Measurements from ENCODE around the gene ABCA7. TPM values are rescaled to one million over a fixed set of nuclear protein-coding genes. Genes with fewer than 3 reads are reported as not detected.

The ABCA7 gene
- total and polyA plus RNA-seq, 4 experiments from 2014 or later, result 10.7 to 319 (median 162) TPM

DNA sequence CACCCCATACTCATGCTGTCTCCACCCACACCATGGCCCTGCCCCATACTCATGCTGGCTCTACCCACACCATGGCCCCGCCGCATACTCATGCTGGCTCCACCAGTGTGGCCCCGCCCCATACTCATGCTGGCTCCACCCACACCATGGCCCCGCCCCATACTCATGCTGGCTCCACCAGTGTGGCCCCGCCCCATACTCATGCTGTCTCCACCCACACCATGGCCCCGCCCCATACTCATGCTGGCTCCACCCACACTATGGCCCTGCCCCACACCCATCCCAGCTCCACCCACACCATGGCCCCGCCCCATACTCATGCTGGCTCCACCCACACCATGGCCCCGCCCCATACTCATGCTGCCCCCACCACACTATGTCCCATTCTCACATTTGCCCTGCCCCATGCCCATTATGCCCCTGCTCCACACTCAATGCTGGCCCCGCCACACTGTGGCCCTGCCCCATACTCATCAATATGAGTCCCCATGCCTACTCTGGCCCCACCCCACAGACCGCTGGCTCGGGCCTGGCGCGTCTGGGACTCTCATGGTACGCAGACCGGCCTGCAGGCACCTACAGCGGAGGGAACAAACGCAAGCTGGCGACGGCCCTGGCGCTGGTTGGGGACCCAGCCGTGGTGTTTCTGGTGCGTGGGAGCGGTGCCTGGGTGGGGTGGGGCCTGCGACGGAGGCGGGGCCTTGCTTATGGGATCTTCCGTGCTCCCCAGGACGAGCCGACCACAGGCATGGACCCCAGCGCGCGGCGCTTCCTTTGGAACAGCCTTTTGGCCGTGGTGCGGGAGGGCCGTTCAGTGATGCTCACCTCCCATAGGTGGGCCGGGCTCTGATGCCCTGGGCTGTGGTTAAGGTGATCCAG, 23.4 kb downstream of the ABCA7 start:
- Histone ChIP-seq H3K36me3 (ENCODE audit: insufficient read depth, low read length) (peaks cover 6% of the 10 kb centered on the region), H3K9me3 (ENCODE audit: control insufficient read depth in 1 of 2, low read length in 2 of 2) (no peaks in the 10 kb centered on the region), H3K4me3 (ENCODE audit: low read length in 2 of 2) (no peak overlapping the region), H3K27me3 (ENCODE audit: insufficient read depth, low read length) (no peaks in the 10 kb centered on the region), H3K4me1 (ENCODE audit: insufficient read depth, low read length) (peaks cover 37% of the 10 kb centered on the region), H3K27ac (ENCODE audit: low read depth, low read length) (no peak overlapping the region)
- intact Hi-C loops (cut with micrococcal nuclease), result no loop called here
- Mint-ChIP-seq H3K4me1 (peaks cover 14 to 43% (median 29%) of the 10 kb centered on the region in 4 donors), H3K27ac (peak overlapping the region; percentile 13 to 95 (median 74)), H3K9me3 (peaks cover 0 to 2% (median 0%) of the 10 kb centered on the region in 8 donors), H3K4me3 (peak overlapping the region in 2 of 8 donors; percentile 22 to 48), H3K27me3 (no peaks in the 10 kb centered on the region), H3K36me3 (peaks cover 0 to 4% of the 10 kb centered on the region in 2 donors)
- peak; percentile 61 to 88 (median 68) for DNase-seq
- POLR2A ChIA-PET (ENCODE audit: partially characterized antibody), result interaction anchor here (32.9 to 57.1 kb wide), 3 partner anchors 0 to 40 kb away, joined by 1029 to 3893 read pairs (median 3893); partner anchors contain the start of genes ABCA7, ARHGAP45, CNN2 and GPX4
- CTCF ChIA-PET (ENCODE audit: partially characterized antibody), result interaction anchor here (5.7 kb wide), 1 partner anchor 19 kb away, joined by 219 read pairs; no protein-coding TSS in a partner anchor

DNA sequence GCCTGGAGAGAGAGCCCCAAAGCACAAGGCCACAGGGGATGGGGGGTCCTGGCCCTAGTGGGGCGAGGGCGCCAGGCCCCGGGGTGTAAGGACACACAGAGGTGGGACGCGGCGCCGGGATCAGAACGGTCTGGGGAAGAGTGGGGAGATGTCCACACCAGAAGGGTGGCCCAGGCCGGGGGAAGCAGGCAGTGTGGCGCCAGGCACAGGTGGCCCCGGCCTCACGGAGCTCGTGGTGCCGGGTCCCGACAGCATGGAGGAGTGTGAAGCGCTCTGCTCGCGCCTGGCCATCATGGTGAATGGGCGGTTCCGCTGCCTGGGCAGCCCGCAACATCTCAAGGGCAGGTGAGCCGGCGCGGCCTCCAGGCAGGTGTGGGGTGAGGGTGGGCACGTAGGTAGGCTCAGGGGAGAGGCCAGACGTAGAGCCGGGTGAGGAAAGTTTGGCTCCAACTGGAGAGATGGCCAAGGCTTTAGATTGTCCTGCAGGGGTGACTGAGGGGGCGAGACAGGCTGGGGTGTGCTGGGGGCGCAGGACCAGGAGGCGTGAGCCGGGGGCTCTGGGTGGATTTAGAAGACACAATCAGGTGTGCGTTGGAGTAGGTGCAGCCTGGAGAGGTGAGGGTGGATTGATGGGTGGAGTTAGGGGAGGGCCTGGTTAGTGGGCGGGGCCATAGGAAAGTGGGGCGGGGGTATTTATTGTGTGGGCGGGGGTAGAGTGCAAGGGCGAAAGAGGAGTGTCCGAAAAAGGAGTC, 24.2 kb downstream of the ABCA7 start:
- H3K36me3 Mint-ChIP-seq, result peaks cover 6 to 7% of the 10 kb centered on the region in 2 donors
- DNase-seq, result no peak
- no peak overlapping the region for H3K27ac ChIP-seq (ENCODE audit: low read depth, low read length)
- H3K9me3 Mint-ChIP-seq, result peaks cover 0 to 4% (median 0%) of the 10 kb centered on the region in 8 donors
- H3K27ac Mint-ChIP-seq, result peak overlapping the region in 5 of 7 donors; percentile 23 to 95 (median 71)
- ChIA-PET CTCF (ENCODE audit: partially characterized antibody) (interaction anchor here (0.6 to 5.7 kb wide), 19 partner anchors 10 to 143 kb away, joined by 3 to 219 read pairs (median 4); partner anchors contain the start of genes CNN2, POLR2E and RNU6-2), POLR2A (ENCODE audit: partially characterized antibody) (interaction anchor here (0.6 to 57.1 kb wide), 9 partner anchors 1 to 205 kb away, joined by 3 to 3893 read pairs (median 12); partner anchors contain the start of genes ABCA7, ARHGAP45, CIRBP and CNN2)
- H3K4me3 ChIP-seq (ENCODE audit: low read length in 2 of 2), result no peak overlapping the region
- peak overlapping the region in 2 of 8 donors; percentile 17 to 49 for H3K4me3 Mint-ChIP-seq
- H3K27me3 Mint-ChIP-seq, result no peaks in the 10 kb centered on the region
- H3K4me1 ChIP-seq (ENCODE audit: insufficient read depth, low read length), result peaks cover 35% of the 10 kb centered on the region
- peaks cover 18 to 47% (median 30%) of the 10 kb centered on the region in 4 donors for H3K4me1 Mint-ChIP-seq
- H3K36me3 ChIP-seq (ENCODE audit: insufficient read depth, low read length), result no peaks in the 10 kb centered on the region
- intact Hi-C loops (cut with micrococcal nuclease), result no loop called here
- H3K27me3 ChIP-seq (ENCODE audit: insufficient read depth, low read length), result no peaks in the 10 kb centered on the region
- no peaks in the 10 kb centered on the region for H3K9me3 ChIP-seq (ENCODE audit: control insufficient read depth in 1 of 2, low read length in 2 of 2)

DNA sequence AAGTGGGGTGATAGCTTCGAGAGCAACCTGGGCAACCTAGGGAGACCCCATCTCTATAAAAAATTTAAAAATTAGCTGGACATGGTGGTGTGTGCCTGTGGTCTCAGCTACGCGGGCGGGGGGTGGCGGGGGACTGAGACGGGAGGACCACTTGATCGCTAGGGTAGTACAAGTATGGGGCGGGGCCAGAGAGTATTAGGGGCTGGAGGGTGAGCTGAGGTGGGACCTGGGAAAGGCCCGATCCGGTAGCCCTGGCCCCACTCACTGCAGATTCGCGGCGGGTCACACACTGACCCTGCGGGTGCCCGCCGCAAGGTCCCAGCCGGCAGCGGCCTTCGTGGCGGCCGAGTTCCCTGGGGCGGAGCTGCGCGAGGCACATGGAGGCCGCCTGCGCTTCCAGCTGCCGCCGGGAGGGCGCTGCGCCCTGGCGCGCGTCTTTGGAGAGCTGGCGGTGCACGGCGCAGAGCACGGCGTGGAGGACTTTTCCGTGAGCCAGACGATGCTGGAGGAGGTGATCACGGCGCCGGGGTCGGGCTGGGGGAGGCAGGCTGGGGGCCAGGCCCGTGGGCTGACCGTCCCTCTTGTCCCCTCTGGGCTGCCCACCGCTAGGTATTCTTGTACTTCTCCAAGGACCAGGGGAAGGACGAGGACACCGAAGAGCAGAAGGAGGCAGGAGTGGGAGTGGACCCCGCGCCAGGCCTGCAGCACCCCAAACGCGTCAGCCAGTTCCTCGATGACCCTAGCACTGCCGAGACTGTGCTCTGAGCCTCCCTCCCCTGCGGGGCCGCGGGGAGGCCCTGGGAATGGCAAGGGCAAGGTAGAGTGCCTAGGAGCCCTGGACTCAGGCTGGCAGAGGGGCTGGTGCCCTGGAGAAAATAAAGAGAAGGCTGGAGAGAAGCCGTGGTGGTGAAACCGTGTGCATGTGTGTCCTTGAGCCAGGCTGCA, 25.0 kb downstream of the ABCA7 start:
- Histone ChIP-seq H3K27ac (ENCODE audit: low read depth, low read length) (no peak overlapping the region), H3K4me1 (ENCODE audit: insufficient read depth, low read length) (peaks cover 43% of the 10 kb centered on the region)
- POLR2A ChIA-PET (ENCODE audit: partially characterized antibody), result interaction anchor here (0.6 to 57.1 kb wide), 10 partner anchors 2 to 204 kb away, joined by 3 to 3893 read pairs (median 10); partner anchors contain the start of genes ABCA7, ARHGAP45, CIRBP and CNN2

DNA sequence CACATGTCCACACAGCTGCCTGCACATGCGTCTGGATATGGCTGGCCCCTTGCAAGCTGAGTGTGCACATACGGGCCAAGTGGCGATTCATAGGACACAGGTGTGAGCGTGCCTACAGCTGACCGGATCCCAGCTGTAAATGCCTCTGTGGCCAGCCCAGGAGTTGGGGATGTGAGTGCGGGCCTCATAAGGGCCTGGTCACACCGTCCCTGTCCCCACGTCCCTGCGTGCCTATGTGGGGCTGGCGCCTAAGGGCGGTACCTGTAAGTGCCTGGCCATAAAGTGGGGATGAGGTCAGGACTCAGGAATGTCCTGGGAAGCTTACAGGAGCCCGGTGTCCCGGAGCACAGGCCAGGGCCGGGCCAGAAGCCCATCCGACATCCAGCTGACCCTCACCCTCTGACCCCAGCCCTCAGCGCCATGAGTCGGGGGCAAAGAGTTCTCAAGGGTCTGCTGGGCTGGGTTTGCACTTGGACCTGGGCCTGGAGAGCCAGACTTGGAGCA, 25.8 kb downstream of the ABCA7 start:
- Mint-ChIP-seq H3K9me3 (peaks cover 0 to 5% (median 0%) of the 10 kb centered on the region in 8 donors), H3K27ac (peak overlapping the region; percentile 37 to 95 (median 84)), H3K4me1 (peaks cover 21 to 59% (median 38%) of the 10 kb centered on the region in 4 donors), H3K27me3 (no peaks in the 10 kb centered on the region), H3K36me3 (peaks cover 13% of the 10 kb centered on the region in 2 donors), H3K4me3 (peak overlapping the region in 6 of 8 donors; percentile 51 to 96 (median 70))
- ChIA-PET CTCF (ENCODE audit: partially characterized antibody) (interaction anchor here (1.2 to 5.7 kb wide), 14 partner anchors 8 to 44 kb away, joined by 3 to 219 read pairs (median 4); partner anchors contain the start of genes CNN2 and RNU6-2), POLR2A (ENCODE audit: partially characterized antibody) (interaction anchor here (1.2 to 57.1 kb wide), 6 partner anchors 2 to 203 kb away, joined by 7 to 3893 read pairs (median 532); partner anchors contain the start of genes ABCA7, ARHGAP45, CIRBP and CNN2)
- peak overlapping the region; percentile 98 for H3K27ac ChIP-seq (ENCODE audit: low read depth, low read length)
- H3K9me3 ChIP-seq (ENCODE audit: control insufficient read depth in 1 of 2, low read length in 2 of 2), result no peaks in the 10 kb centered on the region
- H3K4me1 ChIP-seq (ENCODE audit: insufficient read depth, low read length), result peaks cover 50% of the 10 kb centered on the region
- no peak for DNase-seq
- H3K4me3 ChIP-seq (ENCODE audit: low read length in 2 of 2), result no peak overlapping the region
- peaks cover 2% of the 10 kb centered on the region for H3K36me3 ChIP-seq (ENCODE audit: insufficient read depth, low read length)
- intact Hi-C loops (cut with micrococcal nuclease), result loop anchor here (1.0 to 2.0 kb wide), 4 partner anchors 23 to 45 kb away; partner anchors contain the start of genes POLR2E, RNU6-2 and TMEM259
- no peaks in the 10 kb centered on the region for H3K27me3 ChIP-seq (ENCODE audit: insufficient read depth, low read length)

More for the DNA sequence above, 25.0 kb downstream of the ABCA7 start:
- Mint-ChIP-seq H3K4me1 (peaks cover 21 to 56% (median 36%) of the 10 kb centered on the region in 4 donors), H3K36me3 (peaks cover 11% of the 10 kb centered on the region in 2 donors), H3K27me3 (no peaks in the 10 kb centered on the region), H3K9me3 (peaks cover 0 to 5% (median 0%) of the 10 kb centered on the region in 8 donors), H3K4me3 (peak overlapping the region; percentile 57 to 78 (median 69)), H3K27ac (peak overlapping the region; percentile 53 to 95 (median 86))
- Histone ChIP-seq H3K36me3 (ENCODE audit: insufficient read depth, low read length) (no peaks in the 10 kb centered on the region), H3K9me3 (ENCODE audit: control insufficient read depth in 1 of 2, low read length in 2 of 2) (no peaks in the 10 kb centered on the region), H3K27me3 (ENCODE audit: insufficient read depth, low read length) (no peaks in the 10 kb centered on the region), H3K4me3 (ENCODE audit: low read length in 2 of 2) (no peak overlapping the region)
- intact Hi-C loops (cut with micrococcal nuclease), result loop anchor here (1.0 kb wide), 2 partner anchors 23 to 37 kb away; no protein-coding TSS in a partner anchor
- CTCF ChIA-PET (ENCODE audit: partially characterized antibody), result interaction anchor here (0.6 to 5.7 kb wide), 21 partner anchors 11 to 142 kb away, joined by 3 to 219 read pairs (median 4); partner anchors contain the start of genes CNN2, POLR2E and RNU6-2
- peak; percentile 64 to 73 (median 71) for DNase-seq

DNA sequence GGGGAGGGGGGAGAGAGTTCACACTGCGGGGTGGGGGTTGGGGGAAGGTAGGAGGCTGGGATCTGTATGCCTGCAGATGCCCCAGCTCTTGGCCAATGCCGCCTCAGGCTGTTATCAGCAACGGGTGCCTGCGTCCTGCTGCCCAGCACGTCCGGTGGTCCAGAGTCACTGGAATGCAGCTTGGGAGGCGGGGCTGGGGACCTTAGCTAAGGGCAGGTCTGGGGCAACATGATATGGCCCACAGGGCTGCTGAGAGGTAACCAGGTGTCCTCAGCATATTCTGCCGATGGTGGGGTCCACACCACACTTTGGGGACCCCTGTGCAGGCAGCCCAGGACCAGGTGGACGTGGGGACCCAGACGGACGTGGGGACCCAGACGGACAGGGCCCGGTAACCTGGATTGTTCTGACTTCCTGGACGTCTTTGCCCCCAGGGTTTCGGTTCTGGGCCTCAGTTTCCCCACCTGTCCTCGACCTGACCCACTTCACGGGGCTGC, 26.4 kb downstream of the ABCA7 start:
- peaks cover 21 to 59% (median 38%) of the 10 kb centered on the region in 4 donors for H3K4me1 Mint-ChIP-seq

More for the DNA sequence above, 26.4 kb downstream of the ABCA7 start:
- H3K4me3 Mint-ChIP-seq, result peak overlapping the region in 7 of 8 donors; percentile 71 to 96 (median 83)
- no peaks in the 10 kb centered on the region for H3K27me3 Mint-ChIP-seq
- H3K36me3 Mint-ChIP-seq, result peaks cover 13% of the 10 kb centered on the region in 2 donors
- intact Hi-C loops (cut with micrococcal nuclease), result loop anchor here (2.0 kb wide), 2 partner anchors 29 to 45 kb away; partner anchors contain the start of genes POLR2E, RNU6-2 and TMEM259
- Histone ChIP-seq H3K9me3 (ENCODE audit: control insufficient read depth in 1 of 2, low read length in 2 of 2) (no peaks in the 10 kb centered on the region), H3K27ac (ENCODE audit: low read depth, low read length) (peak overlapping the region; percentile 98), H3K27me3 (ENCODE audit: insufficient read depth, low read length) (no peaks in the 10 kb centered on the region), H3K36me3 (ENCODE audit: insufficient read depth, low read length) (peaks cover 5% of the 10 kb centered on the region), H3K4me1 (ENCODE audit: insufficient read depth, low read length) (peaks cover 54% of the 10 kb centered on the region), H3K4me3 (ENCODE audit: low read length in 2 of 2) (peak overlapping the region in 1 of 2 donors; percentile 85)
- peaks cover 0 to 5% (median 0%) of the 10 kb centered on the region in 8 donors for H3K9me3 Mint-ChIP-seq
- no peak for DNase-seq
- ChIA-PET POLR2A (ENCODE audit: partially characterized antibody) (interaction anchor here (0.8 to 57.1 kb wide), 16 partner anchors 3 to 209 kb away, joined by 3 to 3893 read pairs (median 10); partner anchors contain the start of genes ABCA7, ARHGAP45, CIRBP and CNN2), CTCF (ENCODE audit: partially characterized antibody) (interaction anchor here (1.0 to 5.7 kb wide), 13 partner anchors 8 to 127 kb away, joined by 3 to 219 read pairs (median 6); partner anchors contain the start of gene CNN2)
- peak overlapping the region; percentile 17 to 96 (median 85) for H3K27ac Mint-ChIP-seq

All from CD4-positive, alpha-beta memory T cell (primary cell).